ENCODE measurements around the gene PGS1.
"Not testable (repeated sequence)": the region's sequence is repeated elsewhere in the genome, so short reads cannot be mapped to it uniquely, and the experiment has no call there.

PGS1 gene

GRCh38 chr17:78444392-78444791 lies 65.9 kb downstream of the PGS1 start:
- no peak for DNase-seq (ENCODE audit: low read depth in 1 of 2, low spot score in 1 of 2)

GRCh38 chr17:78446833-78447232 lies 68.4 kb downstream of the PGS1 start:
- DNase-seq (ENCODE audit: low read depth in 1 of 2, low spot score in 1 of 2), result no peak

- no peak for DNase-seq (ENCODE audit: low read depth in 1 of 2, low spot score in 1 of 2)
These were observed 70.0 kb downstream of the PGS1 start for GRCh38 chr17:78448356-78448993.

GRCh38 chr17:78449983-78450595 lies 71.6 kb downstream of the PGS1 start:
- no peak for DNase-seq (ENCODE audit: low read depth in 1 of 2, low spot score in 1 of 2)

GRCh38 chr17:78450696-78451345 lies 72.4 kb downstream of the PGS1 start:
- DNase-seq (ENCODE audit: low read depth in 1 of 2, low spot score in 1 of 2), result no peak

- no peak for DNase-seq (ENCODE audit: low read depth in 1 of 2, low spot score in 1 of 2)
These were observed 73.3 kb downstream of the PGS1 start for GRCh38 chr17:78451753-78452152.

GRCh38 chr17:78454346-78454745 lies 75.9 kb downstream of the PGS1 start:
- no peak for DNase-seq (ENCODE audit: low read depth in 1 of 2, low spot score in 1 of 2)

- no peak for DNase-seq (ENCODE audit: low read depth in 1 of 2, low spot score in 1 of 2)
These were observed 79.6 kb downstream of the PGS1 start for GRCh38 chr17:78458091-78458490.

GRCh38 chr17:78458736-78459335 lies 80.4 kb downstream of the PGS1 start:
- DNase-seq (ENCODE audit: low read depth in 1 of 2, low spot score in 1 of 2), result no peak

GRCh38 chr17:78459696-78460095 lies 81.2 kb downstream of the PGS1 start:
- no peak for DNase-seq (ENCODE audit: low read depth in 1 of 2, low spot score in 1 of 2)

- no peak for DNase-seq (ENCODE audit: low read depth in 1 of 2, low spot score in 1 of 2)
These were observed 81.8 kb downstream of the PGS1 start for GRCh38 chr17:78460176-78460675.

GRCh38 chr17:78460951-78461798 lies 82.7 kb downstream of the PGS1 start:
- DNase-seq (ENCODE audit: low read depth in 1 of 2, low spot score in 1 of 2), result no peak

GRCh38 chr17:78461799-78462053 lies 83.3 kb downstream of the PGS1 start:
- DNase-seq (ENCODE audit: low read depth in 1 of 2, low spot score in 1 of 2), result no peak

- DNase-seq (ENCODE audit: low read depth in 1 of 2, low spot score in 1 of 2), result no peak
These were observed 83.7 kb downstream of the PGS1 start for GRCh38 chr17:78462148-78462547.

GRCh38 chr17:78466109-78466785 lies 87.8 kb downstream of the PGS1 start:
- DNase-seq (ENCODE audit: low read depth in 1 of 2, low spot score in 1 of 2), result not testable (repeated sequence)

GRCh38 chr17:78466786-78467715 lies 88.6 kb downstream of the PGS1 start:
- DNase-seq (ENCODE audit: low read depth in 1 of 2, low spot score in 1 of 2), result no peak

- no peak for DNase-seq (ENCODE audit: low read depth in 1 of 2, low spot score in 1 of 2)
These were observed 89.9 kb downstream of the PGS1 start for GRCh38 chr17:78468366-78468765.

- DNase-seq (ENCODE audit: low read depth in 1 of 2, low spot score in 1 of 2), result no peak
These were observed 91.0 kb downstream of the PGS1 start for GRCh38 chr17:78469443-78469842.

- no peak for DNase-seq (ENCODE audit: low read depth in 1 of 2, low spot score in 1 of 2)
These were observed 93.2 kb downstream of the PGS1 start for GRCh38 chr17:78471635-78472034.
